Panc1 (cell line): ENCODE results near the gene MRPL14. TPM values are rescaled to one million over a fixed set of nuclear protein-coding genes. Genes with fewer than 3 reads are reported as not detected.

Experiments
- total RNA-seq: library from RNA; stranded (reverse); gene quantifications from one replicate; pipeline ENCODE4 v1.2.1, GENCODE V29; 2021; ENCODE audit not compliant: unreplicated experiment

The MRPL14 gene
- total RNA-seq, 1 experiment from 2014 or later = 82.0 TPM

Other genes starting within 250 kb of the MRPL14 start
- gene TMEM63B, start 102 bp upstream of the MRPL14 start, total RNA-seq = 54.1 TPM
- 1.2 TPM for gene CAPN11, start 31.4 kb upstream of the MRPL14 start, total RNA-seq
- gene MYMX, start 89.5 kb upstream of the MRPL14 start, total RNA-seq = 1.8 TPM
- 263 TPM for gene SLC29A1, start 96.1 kb upstream of the MRPL14 start, total RNA-seq
- gene HSP90AB1, start 119.6 kb upstream of the MRPL14 start, total RNA-seq = 1,253 TPM
- 105 TPM for gene SLC35B2, start 130.1 kb upstream of the MRPL14 start, total RNA-seq
- gene NFKBIE, start 138.1 kb upstream of the MRPL14 start, total RNA-seq = 24.9 TPM
- gene TMEM151B, start 143.0 kb upstream of the MRPL14 start, total RNA-seq = 0.18 TPM
- gene AARS2, start 185.9 kb upstream of the MRPL14 start, total RNA-seq = 13.1 TPM
- gene SPATS1, start 215.2 kb upstream of the MRPL14 start, total RNA-seq = not detected